Astrocyte (in vitro differentiated cells and primary cell): ENCODE results near the gene MT1X. TPM values are rescaled to one million over a fixed set of nuclear protein-coding genes. Genes with fewer than 3 reads are reported as not detected.
A peak's percentile ranks its signal among the peaks of the same experiment; 100 is the strongest.

Experiments
- DNase-seq: peaks from one replicate; pipeline ENCODE4 v3.0.0-alpha.2; 2010; ENCODE audit warnings: low read depth
- FAIRE-seq: peaks from 2 replicates; lab custom pipeline; 2011; peaks lifted over from hg19 to GRCh38; lab: Jason Lieb, UNC
- H2AFZ ChIP-seq: 2 replicates; pipeline ENCODE4 v1.6.0; 2012; ENCODE audit warnings: low read depth, low read length, inconsistent platforms
- H3K27ac ChIP-seq: 2 replicates; pipeline ENCODE4 v1.5.1; 2011; ENCODE audit warnings: low read depth, low read length, inconsistent platforms
- H3K27me3 ChIP-seq: 2 replicates; pipeline ENCODE4 v1.6.0; 2011; ENCODE audit warnings: low read length, inconsistent platforms; ENCODE audit not compliant: insufficient read depth
- H3K36me3 ChIP-seq: 2 replicates; pipeline ENCODE4 v1.5.1; 2011; ENCODE audit warnings: low read length, inconsistent platforms; ENCODE audit not compliant: insufficient read depth
- H3K4me1 ChIP-seq: 2 replicates; pipeline ENCODE4 v1.5.1; 2011; ENCODE audit warnings: low read length, inconsistent platforms; ENCODE audit not compliant: insufficient read depth
- H3K4me2 ChIP-seq: 2 replicates; pipeline ENCODE4 v1.6.0; 2012; ENCODE audit warnings: low read length, inconsistent platforms
- H3K4me3 ChIP-seq: 2 replicates; pipeline ENCODE4 v1.5.1; 2011; ENCODE audit warnings: low read depth, mild to moderate bottlenecking, low read length, inconsistent platforms; ENCODE audit not compliant: insufficient read depth
- H3K79me2 ChIP-seq: 2 replicates; pipeline ENCODE4 v1.6.0; 2012; ENCODE audit warnings: mild to moderate bottlenecking, low read length, inconsistent platforms; ENCODE audit not compliant: insufficient read depth
- H3K9ac ChIP-seq: 2 replicates; pipeline ENCODE4 v1.6.0; 2012; ENCODE audit warnings: mild to moderate bottlenecking, low read length, inconsistent platforms
- H3K9me3 ChIP-seq: 2 replicates; pipeline ENCODE4 v1.5.1; 2012; ENCODE audit warnings: low read depth, mild to moderate bottlenecking, low read length, inconsistent platforms; ENCODE audit not compliant: insufficient read depth
- H4K20me1 ChIP-seq: 2 replicates; pipeline ENCODE4 v1.6.0; 2012; ENCODE audit warnings: low read length, inconsistent platforms; ENCODE audit not compliant: insufficient read depth
- H3K27ac Mint-ChIP-seq: one replicate; pipeline ENCODE4 v1.8.0; 2021; ENCODE audit warnings: mild to moderate bottlenecking, mixed read lengths; ENCODE audit not compliant: unreplicated experiment
- H3K27me3 Mint-ChIP-seq: one replicate; pipeline ENCODE4 v1.8.0; 2021; ENCODE audit warnings: low read depth, mixed read lengths; ENCODE audit not compliant: unreplicated experiment
- H3K36me3 Mint-ChIP-seq: one replicate; pipeline ENCODE4 v1.8.0; 2021; ENCODE audit warnings: low read depth, mixed read lengths; ENCODE audit not compliant: unreplicated experiment
- H3K4me1 Mint-ChIP-seq: one replicate; pipeline ENCODE4 v1.8.0; 2021; ENCODE audit warnings: low read depth, mixed read lengths; ENCODE audit not compliant: unreplicated experiment
- H3K4me3 Mint-ChIP-seq: one replicate; pipeline ENCODE4 v1.8.0; 2021; ENCODE audit warnings: mild to moderate bottlenecking, moderate library complexity, mixed read lengths; ENCODE audit not compliant: unreplicated experiment
- H3K9me3 Mint-ChIP-seq: one replicate; pipeline ENCODE4 v1.8.0; 2021; ENCODE audit warnings: mild to moderate bottlenecking, mixed read lengths; ENCODE audit not compliant: unreplicated experiment
- EZH2 ChIP-seq: IDR thresholded peaks from 2 replicates; pipeline ENCODE4 v1.6.1; 2012; ENCODE audit warnings: mild to moderate bottlenecking, low read length, inconsistent platforms; ENCODE audit not compliant: insufficient read depth
- total RNA-seq: library from RNA; stranded (reverse); gene quantifications from 2 replicates; pipeline ENCODE4 v1.2.1, GENCODE V29; 2021
- TF ChIP-seq, protein P1 (sequence below): IDR thresholded peaks from 2 replicates; pipeline ENCODE4 v1.5.1; 2011; ENCODE audit warnings: low read depth, mild to moderate bottlenecking, inconsistent platforms, low read length, moderate library complexity; ENCODE audit not compliant: insufficient read depth

Gene MT1X
- total RNA-seq, 1 donor from 2014 or later, result 7.0 TPM

GRCh38 chr16:56679818-56680217 lies 2.5 kb upstream of the MT1X start:
- Histone ChIP-seq H3K4me3 (no peak overlapping the region), H3K4me1 (peaks cover 20% of the 10 kb centered on the region), H2AFZ (no peak overlapping the region), H3K27me3 (peaks cover 21% of the 10 kb centered on the region), H3K9me3 (no peaks in the 10 kb centered on the region), H3K79me2 (no peaks in the 10 kb centered on the region), H3K9ac (no peak overlapping the region), H3K4me2 (no peak overlapping the region), H4K20me1 (no peaks in the 10 kb centered on the region), H3K27ac (no peak overlapping the region), H3K36me3 (no peaks in the 10 kb centered on the region)
- no peak overlapping the region for H3K4me3 Mint-ChIP-seq
- DNase-seq (no peak), FAIRE-seq (no peak)
- peaks cover 66% of the 10 kb centered on the region for H3K27me3 Mint-ChIP-seq
- no peaks in the 10 kb centered on the region for H3K36me3 Mint-ChIP-seq
- no peak for TF ChIP-seq EZH2
- TF ChIP-seq, protein P1, sequence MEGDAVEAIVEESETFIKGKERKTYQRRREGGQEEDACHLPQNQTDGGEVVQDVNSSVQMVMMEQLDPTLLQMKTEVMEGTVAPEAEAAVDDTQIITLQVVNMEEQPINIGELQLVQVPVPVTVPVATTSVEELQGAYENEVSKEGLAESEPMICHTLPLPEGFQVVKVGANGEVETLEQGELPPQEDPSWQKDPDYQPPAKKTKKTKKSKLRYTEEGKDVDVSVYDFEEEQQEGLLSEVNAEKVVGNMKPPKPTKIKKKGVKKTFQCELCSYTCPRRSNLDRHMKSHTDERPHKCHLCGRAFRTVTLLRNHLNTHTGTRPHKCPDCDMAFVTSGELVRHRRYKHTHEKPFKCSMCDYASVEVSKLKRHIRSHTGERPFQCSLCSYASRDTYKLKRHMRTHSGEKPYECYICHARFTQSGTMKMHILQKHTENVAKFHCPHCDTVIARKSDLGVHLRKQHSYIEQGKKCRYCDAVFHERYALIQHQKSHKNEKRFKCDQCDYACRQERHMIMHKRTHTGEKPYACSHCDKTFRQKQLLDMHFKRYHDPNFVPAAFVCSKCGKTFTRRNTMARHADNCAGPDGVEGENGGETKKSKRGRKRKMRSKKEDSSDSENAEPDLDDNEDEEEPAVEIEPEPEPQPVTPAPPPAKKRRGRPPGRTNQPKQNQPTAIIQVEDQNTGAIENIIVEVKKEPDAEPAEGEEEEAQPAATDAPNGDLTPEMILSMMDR, result no peak
- peaks cover 3% of the 10 kb centered on the region for H3K4me1 Mint-ChIP-seq
- H3K27ac Mint-ChIP-seq, result no peak overlapping the region
- H3K9me3 Mint-ChIP-seq, result peaks cover 1% of the 10 kb centered on the region

DNA sequence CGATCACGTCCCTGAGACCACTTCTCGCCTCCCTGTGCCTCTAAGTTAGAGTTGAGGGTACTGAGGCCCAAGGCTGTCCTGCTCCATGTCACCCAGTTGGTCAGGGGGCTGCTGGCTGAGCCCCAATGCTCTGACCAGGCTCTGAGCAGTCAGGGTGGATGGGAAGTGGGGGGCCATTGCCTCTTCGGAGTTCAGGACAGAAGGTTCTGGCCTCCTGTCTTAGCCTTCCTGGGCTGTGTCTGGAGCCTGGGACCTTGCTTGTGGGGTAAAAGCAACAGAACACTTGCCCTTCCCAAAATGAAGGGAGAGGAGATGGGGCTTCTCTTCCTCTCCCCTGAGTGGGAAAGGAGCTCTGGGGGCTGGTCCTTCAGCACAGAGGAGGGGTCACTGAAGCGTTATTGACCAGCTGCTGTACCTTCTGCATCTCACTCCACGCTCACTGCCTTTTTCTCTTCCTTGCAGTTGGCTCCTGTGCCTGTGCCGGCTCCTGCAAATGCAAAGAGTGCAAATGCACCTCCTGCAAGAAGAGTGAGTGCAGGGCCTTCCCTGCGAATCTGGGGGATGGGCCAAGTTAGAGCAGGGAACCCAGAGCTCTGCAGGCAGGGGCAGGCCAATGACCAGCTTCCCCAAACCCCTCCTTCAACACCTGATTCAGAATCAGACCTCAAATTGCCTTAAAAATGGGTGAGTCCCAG lies 580 bp downstream of the MT1X start:
- H3K4me3 ChIP-seq, result peak overlapping the region; percentile 80
- Mint-ChIP-seq H3K36me3 (peaks cover 3% of the 10 kb centered on the region), H3K9me3 (peaks cover 14% of the 10 kb centered on the region), H3K4me1 (peaks cover 3% of the 10 kb centered on the region), H3K27ac (peak overlapping the region; percentile 62), H3K27me3 (peaks cover 49% of the 10 kb centered on the region), H3K4me3 (peak overlapping the region; percentile 86)
- peak overlapping the region; percentile 95 for H3K4me2 ChIP-seq
- DNase-seq, result no peak
- peak overlapping the region; percentile 86 for H3K9ac ChIP-seq
- H3K4me1 ChIP-seq, result peaks cover 14% of the 10 kb centered on the region
- no peaks in the 10 kb centered on the region for H3K79me2 ChIP-seq
- peaks cover 3% of the 10 kb centered on the region for H3K9me3 ChIP-seq
- H2AFZ ChIP-seq, result peak overlapping the region; percentile 94
- H3K27ac ChIP-seq, result peak overlapping the region; percentile 40
- no peaks in the 10 kb centered on the region for H4K20me1 ChIP-seq
- TF ChIP-seq, protein P1, result no peak
- TF ChIP-seq EZH2, result no peak
- H3K27me3 ChIP-seq, result no peaks in the 10 kb centered on the region
- no peak for FAIRE-seq
- no peaks in the 10 kb centered on the region for H3K36me3 ChIP-seq
